Measurements from ENCODE around the gene FGFRL1. TPM values are rescaled to one million over a fixed set of nuclear protein-coding genes. Genes with fewer than 3 reads are reported as not detected.
"Not testable (repeated sequence)": the region's sequence is repeated elsewhere in the genome, so short reads cannot be mapped to it uniquely, and the experiment has no call there.

Gene FGFRL1
- polyA plus RNA-seq, 3 donors, result 20.7 to 142 (median 32.4) TPM

DNA sequence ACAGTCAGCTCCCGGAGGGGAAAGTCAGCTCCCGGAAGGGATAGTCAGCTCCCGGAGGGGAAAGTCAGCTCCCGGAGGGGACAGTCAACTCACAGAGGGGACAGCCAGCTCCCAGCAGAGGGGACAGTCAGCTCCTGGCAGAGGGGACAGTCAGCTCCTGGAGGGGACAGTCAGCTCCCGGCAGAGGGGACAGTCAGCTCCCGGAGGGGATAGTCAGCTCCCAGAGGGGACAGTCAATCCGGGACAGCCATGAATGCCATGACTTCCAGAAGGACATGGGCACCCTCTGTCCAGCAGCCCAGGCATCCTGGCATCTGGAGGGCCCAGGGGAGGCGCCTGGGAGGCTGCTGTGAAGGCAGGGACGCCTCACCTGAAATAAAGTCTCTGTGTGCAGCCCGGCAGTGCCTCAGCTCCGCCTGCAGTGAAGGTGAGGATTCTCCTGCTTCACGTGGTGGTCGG is 43.8 kb downstream of the FGFRL1 start:
- H3K27ac ChIP-seq (ENCODE audit: low read depth, low read length), result not testable (repeated sequence)
- 46 to 57% (median 52%) methylated on average over 12 to 13 of the region's 13 CpGs for WGBS, 3 donors

DNA sequence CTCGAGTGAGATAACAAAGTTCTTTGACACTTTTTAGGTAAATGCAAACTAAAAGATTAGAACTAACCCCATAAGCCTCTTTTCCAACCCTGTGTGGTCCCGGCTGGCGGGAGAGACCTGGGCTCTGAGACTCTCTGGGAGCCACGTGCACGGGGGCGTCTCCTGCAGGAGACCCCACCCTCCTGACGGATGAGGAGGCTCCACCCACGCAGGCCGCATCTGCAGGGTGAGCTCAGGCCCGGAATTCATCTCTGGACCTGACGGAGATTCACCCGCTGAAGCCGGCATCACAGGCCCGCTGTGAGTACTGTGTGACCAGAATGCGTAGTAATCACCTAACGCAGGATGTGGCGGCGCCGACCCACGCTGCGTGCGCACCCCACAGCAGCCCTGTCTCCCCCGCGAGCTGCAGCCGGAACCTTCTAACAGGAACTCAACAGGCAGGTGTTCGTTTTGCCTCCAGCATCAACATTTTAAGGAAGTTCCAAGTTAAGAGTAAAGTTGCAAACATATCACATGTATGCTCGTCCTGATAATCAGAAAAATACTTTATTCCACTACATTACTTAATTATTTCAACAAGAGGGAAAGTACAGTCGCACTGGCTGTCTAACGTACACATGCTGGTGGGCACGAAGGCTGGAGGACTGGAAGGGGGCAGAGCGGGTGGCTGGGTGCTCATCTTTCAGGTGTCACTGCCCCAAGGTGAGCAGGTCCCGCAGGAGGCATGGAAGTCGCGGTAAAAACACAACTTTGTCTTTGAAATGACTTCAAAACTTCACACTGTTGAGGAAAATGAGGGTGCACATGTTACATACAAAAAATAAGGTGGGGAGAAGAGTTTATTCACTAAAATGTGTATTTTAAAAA is 44.5 kb downstream of the FGFRL1 start:
- 33 to 73% (median 39%) methylated on average over 34 of the region's 34 CpGs for WGBS, 3 donors
- no peak overlapping the region for H3K27ac ChIP-seq (ENCODE audit: low read depth, low read length)

DNA sequence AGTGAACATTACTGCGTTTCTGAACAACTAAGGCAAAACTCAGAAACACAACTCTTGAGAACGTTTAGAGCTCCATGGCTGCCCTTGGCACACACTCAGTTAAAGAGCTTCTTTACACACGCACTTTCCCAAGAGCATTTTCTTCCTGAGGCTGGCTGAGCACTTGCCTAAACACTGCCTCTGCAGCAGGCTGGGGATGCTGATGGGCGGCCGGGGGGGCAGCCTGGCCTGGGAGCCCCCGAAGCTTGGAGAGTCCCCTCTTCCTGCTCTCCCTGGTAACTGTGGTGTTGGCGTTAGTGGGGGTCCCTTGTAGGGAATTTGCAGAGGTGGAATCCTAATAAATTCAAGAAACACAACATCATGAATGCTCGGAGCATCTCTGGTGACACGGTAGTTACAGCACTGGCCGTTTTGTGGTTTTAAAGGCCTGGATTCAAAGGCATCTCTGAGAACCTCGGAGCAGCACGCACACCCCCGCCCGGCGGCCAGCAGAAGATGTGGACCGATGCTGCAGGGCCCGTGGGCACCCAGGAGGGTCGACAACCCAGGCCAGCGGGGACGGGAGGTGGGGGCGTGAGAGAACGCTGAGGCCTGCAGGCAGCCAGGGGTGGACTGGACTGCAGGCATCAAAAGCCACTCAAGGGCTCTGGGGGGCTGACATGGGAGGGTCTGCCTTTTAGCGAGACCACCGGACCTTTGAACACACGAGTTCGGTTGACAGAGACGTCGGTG is 45.4 kb downstream of the FGFRL1 start:
- no peak overlapping the region for H3K27ac ChIP-seq (ENCODE audit: low read depth, low read length)
- WGBS, 3 donors, result 86 to 90% (median 89%) methylated on average over 28 of the region's 28 CpGs

DNA sequence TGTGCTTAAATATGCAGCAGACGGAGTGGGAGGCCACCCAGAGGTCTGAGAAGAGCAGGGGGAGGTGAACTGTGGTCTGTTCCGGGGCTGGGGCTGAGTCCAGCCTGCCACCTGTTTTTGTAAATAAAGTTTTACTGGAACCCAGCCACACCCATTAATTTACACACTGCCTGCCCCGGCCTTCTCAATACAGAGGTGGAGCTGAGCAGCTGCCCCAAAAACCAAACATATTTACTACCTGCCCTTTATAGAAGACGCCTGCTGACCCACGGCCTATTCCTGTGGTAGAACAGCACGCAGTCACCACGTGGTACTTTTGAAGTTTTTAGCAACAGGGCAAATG is 45.9 kb downstream of the FGFRL1 start:
- WGBS, 3 donors, result 75 to 87% (median 86%) methylated on average over 7 of the region's 7 CpGs
- H3K27ac ChIP-seq (ENCODE audit: low read depth, low read length), result no peak overlapping the region

DNA sequence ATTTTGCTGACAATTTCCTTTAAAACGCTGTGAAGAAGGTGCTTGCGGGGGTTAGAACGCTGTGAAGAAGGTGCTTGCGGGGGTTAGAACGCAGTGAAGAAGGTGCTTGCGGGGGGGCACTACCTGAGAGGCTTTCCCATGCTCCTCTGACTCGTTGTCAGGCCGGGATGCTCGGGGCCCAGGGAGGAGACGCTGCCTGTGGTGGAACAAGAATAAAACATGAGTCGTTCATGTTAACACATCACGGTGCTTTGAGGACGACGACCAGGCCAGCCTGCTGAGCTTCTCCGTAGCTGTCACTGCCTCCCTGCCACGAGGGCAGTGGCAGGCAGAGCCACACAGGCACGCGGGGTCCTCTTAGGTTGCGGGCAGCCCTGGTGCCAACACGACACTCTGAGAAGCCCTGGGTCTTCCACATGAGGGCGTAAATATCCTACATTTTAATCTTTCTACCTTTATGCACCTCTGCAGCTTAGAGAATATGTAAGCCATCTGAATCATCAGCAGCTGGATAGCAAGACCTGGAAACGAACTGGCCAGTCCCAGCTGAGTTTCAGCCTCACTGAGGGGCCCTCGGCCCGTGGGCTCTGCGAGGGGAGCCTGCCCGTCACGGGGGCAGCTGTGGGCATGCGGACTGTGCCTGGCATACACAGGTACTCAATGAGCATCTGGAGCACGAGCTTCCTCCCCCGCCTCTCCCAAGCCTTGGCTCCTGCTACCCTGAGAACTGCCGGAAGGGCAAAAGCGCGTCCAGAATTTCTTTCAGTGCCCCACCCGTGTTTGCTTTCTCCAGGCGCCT is 47.0 kb downstream of the FGFRL1 start:
- H3K27ac ChIP-seq (ENCODE audit: low read depth, low read length), result no peak overlapping the region
- WGBS, 3 donors, result 66 to 85% (median 71%) methylated on average over 35 of the region's 35 CpGs

DNA sequence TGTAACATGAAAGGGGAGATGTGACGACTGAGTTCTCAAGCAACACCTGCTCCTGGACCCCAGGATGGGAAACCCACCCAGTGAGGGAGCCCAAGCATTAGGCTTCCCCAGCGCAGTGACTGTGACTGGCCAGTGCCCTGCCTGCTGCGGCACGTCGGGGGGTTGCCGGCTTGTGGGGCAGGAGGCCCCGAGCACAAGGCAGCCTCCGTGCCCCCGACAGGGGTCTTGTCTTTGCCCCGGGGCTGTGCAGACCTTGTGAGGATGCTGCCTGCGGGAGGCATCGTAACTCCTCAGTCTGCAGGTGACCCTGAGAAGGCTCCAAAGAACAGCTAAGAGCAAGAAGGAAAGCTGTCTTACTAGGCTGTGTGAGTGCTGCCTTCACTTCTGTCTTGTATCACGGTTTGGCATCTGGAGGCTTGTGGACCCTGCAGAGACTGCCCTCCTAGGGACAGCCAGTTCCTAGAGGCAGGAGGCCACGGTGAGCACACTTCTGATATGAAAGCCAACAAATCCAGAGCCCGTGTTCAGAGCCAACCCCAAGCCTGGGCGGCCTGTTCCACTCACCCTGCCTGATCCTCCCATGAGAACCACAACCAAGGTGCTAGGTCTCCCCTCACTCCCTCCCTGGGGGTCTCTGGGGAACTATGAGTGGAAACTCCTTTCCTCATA is 47.7 kb downstream of the FGFRL1 start:
- no peak overlapping the region for H3K27ac ChIP-seq (ENCODE audit: low read depth, low read length)
- WGBS, 3 donors, result 67 to 80% (median 74%) methylated on average over 16 of the region's 16 CpGs

DNA sequence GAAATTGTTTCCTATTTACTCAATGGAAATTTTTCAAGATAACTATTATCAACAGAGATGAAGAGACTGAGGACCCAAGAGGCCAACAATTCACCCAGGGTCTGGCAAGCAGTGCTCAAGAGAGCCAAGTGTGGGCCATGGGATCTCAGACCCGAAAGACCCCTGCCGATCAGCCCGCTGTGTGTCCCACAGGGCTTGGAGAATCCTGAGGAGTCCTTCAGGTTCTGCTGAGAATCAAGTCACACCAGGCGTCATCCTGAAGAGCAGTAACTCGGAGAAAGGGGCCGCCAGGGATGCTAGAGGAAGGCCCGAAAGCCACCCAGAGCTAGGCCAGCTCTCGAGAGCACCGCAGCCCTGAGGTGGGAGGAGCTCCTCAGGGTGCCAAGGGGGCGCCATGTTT is 48.7 kb downstream of the FGFRL1 start:
- WGBS, 3 donors, result 55 to 74% (median 55%) methylated on average over 10 of the region's 10 CpGs
- no peak overlapping the region for H3K27ac ChIP-seq (ENCODE audit: low read depth, low read length)

DNA sequence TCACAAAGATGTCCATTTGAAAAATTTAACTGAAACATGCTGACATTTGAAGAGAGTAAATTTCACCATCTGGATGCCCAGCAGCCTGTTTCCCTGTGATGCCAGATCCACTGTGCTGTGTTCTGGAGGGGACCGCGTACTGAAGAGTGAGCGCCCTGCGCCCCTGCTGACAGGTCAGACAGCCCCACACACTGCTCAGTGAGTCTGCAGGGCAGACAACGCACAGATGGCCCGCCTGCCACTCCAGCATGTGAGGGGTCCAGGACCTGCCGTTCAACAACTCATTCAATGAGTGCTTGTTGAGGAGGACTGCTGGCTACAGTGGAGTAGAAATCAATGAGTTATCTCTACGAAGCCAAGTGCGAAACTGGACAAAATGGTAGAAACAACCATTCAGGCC is 49.2 kb downstream of the FGFRL1 start:
- no peak overlapping the region for H3K27ac ChIP-seq (ENCODE audit: low read depth, low read length)
- WGBS, 3 donors, result 94 to 98% (median 95%) methylated on average over 9 of the region's 9 CpGs

DNA sequence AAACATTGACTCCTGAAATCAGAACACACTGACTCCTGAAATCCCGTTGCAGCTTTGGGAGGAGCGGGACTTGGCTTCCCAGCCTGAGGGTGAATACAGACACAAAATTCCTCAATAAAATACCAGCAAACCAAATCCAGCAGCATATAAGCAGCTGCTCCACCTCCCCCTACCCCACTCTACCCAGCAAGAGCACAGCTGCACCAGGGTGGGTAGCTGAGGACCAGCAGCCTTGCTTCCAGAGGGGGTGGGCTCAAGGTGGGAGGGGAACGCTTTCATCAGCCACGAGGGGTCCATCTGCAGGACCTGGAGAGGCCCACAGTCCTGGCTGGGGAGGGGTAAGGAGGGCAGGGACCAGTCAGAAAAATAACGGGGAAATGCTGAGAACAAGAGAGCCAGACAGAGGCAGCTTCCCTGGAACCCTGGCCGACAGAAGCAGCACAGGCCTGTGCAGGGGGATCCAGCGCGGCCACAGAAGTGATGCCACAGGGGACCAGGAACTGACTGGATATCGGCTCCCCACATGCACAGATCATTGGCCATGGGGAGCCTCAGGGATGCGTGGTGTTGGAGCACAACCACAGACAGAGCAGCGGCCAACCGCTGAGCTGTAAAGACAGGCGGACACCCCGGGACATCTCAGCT is 49.8 kb downstream of the FGFRL1 start:
- 74 to 90% (median 78%) methylated on average over 14 of the region's 14 CpGs for WGBS, 3 donors

DNA sequence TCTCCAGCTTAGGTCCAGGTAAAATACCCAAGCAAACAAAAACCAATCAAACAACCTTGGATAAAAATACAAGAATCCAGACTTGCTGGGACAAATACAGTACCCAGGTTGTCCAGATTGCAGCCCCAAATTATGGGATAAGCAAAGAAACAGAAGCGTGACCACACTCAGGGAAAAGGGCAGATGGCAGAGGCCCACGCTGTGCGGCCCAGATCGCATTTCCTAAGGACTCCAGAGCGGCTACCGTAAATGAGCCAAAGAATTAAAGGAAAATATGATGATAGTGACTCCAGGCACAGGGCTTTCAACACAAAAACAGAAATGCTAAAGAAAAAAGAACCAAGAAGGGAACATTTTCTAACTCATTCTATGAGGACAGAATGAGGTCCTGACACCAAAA is 50.3 kb downstream of the FGFRL1 start:
- H3K27ac ChIP-seq (ENCODE audit: low read depth, low read length), result no peak overlapping the region
- WGBS, 3 donors, result 57 to 96% (median 72%) methylated on average over 6 of the region's 6 CpGs

More for the DNA sequence above, 49.8 kb downstream of the FGFRL1 start:
- H3K27ac ChIP-seq (ENCODE audit: low read depth, low read length), result no peak overlapping the region

DNA sequence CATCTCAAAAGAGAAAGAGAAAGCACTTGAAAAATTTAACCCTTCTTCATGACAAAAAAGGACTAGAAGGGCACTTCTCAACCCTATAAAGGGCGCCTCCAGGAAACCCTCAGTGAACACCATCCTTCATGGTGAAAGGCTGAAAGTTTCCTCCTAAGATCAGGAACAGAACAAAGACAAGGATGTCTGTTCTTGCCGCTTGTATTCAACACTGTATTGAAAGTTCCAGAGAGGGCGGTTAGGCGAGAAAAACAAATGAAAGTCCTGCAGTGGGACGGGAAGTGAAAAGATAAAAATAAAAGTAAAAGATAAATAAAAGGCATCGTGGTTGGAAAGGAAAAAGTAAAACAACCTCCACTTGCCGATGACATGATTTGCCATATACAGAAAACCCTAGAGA is 51.0 kb downstream of the FGFRL1 start:
- H3K27ac ChIP-seq (ENCODE audit: low read depth, low read length), result no peak overlapping the region

DNA sequence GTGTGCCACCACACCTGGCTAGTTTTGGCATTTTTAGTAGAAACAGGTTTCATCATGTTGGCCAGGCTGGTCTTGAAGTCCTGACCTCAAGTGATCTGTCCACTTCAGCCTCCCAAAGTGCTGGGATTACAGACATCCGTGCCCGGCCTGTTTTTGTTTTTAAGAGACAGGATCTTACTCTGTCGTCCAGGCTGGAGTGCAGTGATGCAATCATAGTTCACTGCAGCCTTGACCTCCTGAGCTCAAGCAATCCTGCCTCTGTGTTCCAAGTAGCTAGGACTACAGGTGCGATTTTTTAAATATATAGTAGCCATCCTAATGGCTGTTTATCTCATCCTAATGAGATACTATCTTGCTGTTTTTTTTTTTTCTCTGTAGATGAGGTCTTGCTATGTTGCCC is 54.3 kb downstream of the FGFRL1 start:
- 18 to 46% (median 23%) methylated on average over 4 of the region's 4 CpGs for WGBS, 3 donors
- H3K27ac ChIP-seq (ENCODE audit: low read depth, low read length), result no peak overlapping the region

More for the DNA sequence above, 51.0 kb downstream of the FGFRL1 start:
- 45 to 67% (median 52%) methylated on average over 7 of the region's 7 CpGs for WGBS, 3 donors

DNA sequence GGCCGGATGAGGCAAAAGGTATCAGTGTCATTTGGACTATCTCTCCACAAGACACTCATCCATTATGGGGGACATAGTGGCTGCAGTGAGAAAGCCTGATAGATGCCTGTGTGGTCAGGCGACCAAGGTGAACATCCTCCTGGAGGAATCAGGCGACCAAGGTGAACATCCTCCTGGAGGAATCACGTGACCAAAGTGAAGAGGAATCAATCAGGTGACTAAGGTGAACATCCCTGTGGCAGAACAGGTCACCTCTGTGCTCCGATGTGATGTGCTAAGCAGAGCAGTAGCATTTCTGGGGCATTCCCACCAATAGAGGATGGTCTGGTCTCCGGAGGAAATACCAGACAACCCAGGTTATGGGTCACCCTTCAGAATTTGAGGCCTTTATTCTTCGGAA is 58.0 kb downstream of the FGFRL1 start:
- no peak overlapping the region for H3K27ac ChIP-seq (ENCODE audit: low read depth, low read length)
- WGBS, 3 donors, result 83 to 93% (median 85%) methylated on average over 7 of the region's 7 CpGs

DNA sequence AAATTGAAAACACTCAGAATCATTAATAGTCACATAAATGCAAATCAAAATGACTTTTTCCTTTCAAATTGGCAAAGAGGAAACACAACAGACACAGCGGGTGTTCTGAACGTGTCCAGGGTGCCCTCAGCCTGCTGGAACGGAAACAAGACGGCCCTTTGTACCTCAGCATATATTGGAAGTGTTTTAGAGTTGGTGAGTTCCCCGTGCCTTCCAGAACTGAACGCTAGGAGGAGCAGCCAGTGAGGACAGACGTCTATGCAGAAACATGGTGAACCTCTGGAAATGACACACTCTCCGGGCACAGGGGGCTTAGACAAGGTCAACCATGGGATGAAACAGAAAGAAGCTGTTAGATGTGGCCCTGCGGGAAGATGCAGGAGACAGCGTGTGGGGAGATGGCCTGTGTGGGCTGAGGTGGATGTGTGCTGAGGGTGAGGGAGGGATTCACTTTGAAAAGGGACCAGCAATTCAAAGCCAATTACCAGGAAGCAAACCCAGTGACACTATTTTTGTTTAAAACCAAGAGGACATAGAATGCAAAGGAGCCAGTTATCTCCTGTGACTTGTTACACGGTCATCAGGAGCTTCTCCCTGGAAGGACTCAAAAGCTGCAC is 61.5 kb downstream of the FGFRL1 start:
- 25 to 26% (median 25%) methylated on average over 11 of the region's 11 CpGs for WGBS, 3 donors
- no peak overlapping the region for H3K27ac ChIP-seq (ENCODE audit: low read depth, low read length)

DNA sequence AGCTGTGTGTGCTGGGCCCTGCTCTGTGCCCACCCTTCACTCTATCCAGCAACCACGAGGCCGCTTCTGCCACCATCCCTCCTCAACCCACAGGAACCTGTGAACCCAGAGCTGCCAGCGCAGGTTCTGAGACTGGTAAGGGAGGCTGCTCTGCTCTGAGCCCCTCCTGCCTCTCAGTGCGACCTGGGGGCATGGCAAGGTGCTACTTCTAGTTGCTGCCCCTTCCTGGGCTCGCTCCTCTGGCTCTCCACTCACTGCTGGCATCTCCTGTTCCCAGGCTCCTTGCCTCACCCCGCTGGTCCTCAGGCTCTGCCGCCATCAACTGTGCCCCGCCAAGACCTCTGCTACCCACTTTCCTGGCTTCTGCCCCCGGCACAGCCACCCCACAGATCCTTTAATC is 62.7 kb downstream of the FGFRL1 start:
- H3K27ac ChIP-seq (ENCODE audit: low read depth, low read length), result no peak overlapping the region
- 78 to 96% (median 84%) methylated on average over 9 of the region's 9 CpGs for WGBS, 3 donors

DNA sequence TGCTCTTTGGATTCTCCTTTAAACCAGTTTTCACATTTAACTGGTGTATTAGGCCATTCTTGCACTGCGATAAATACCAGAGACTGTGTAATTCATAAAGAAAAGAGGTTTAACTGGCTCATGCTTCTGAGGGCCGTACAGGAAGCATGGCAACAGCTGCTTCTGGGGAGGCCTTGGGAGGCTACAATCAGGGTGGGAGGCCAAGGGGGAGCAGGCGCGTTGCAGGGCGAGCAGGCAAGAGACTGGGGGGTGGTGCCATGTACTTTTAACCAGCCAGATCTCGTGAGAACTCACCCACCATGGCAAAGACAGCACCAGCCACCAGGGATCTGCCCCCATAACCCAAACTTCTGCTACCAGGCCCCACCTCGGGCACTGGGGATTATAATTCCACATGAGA is 63.8 kb downstream of the FGFRL1 start:
- H3K27ac ChIP-seq (ENCODE audit: low read depth, low read length), result no peak overlapping the region
- WGBS, 3 donors, result 65 to 86% (median 71%) methylated on average over 7 of the region's 7 CpGs

DNA sequence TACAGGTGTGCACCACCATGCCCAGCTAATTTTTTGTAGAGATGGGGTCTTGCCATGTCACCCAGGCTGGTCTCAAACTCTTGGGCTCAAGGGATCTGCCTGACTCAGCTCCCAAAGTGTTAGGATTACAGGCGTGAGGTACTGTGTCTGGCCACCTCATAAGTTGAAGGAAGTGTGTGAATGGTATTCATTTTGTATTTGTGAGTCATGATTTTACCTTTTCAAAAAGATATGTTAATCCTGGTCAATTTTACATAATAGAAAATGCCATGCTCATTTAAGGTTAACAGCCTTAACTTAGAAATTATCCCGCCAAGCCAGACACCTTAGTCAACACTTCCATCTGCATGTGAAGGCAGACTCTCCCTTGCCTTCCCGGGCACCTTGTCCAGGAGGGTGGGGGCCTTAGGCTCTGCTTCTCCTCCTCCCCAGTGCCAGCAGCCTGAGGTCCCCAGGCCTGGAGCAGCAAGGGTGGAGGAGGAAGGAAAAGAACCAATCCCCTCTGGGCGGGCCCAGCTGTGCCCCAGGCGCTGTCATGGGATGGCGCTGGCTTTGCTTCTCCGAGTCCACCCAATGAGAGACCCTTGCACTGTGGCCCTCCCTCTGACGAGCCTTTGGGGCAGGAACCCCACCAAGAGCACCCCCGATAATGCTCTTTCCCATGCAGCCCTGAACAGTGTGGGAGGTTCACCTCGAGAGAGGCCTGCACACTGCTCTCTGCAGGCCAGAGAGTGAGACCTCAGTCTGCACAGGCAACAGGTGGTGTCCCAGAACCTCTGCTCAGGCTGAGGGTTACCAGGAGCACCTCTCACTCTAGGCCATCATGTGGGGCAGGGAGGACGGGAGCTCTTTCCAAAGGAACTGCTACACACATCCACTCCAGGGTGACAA is 64.6 kb downstream of the FGFRL1 start:
- 69 to 82% (median 74%) methylated on average over 11 of the region's 11 CpGs for WGBS, 3 donors

More for the DNA sequence above, 64.6 kb downstream of the FGFRL1 start:
- H3K27ac ChIP-seq (ENCODE audit: low read depth, low read length), result no peak overlapping the region

Data from adipose tissue (tissue), 3 donors.